BJ (cell line): Measurements from ENCODE around the gene DPP10. TPM values are rescaled to one million over a fixed set of nuclear protein-coding genes. Genes with fewer than 3 reads are reported as not detected.
"Not testable (repeated sequence)": the region's sequence is repeated elsewhere in the genome, so short reads cannot be mapped to it uniquely, and the experiment has no call there.

Experiments
- CTCF ChIA-PET: fragments of 350-600 bp; formaldehyde crosslinking; extraction: SDS; loops from one replicate; lab custom pipeline; 2021; ENCODE audit warnings: antibody characterized with exemption, inconsistent platforms; lab: Yijun Ruan, JAX
- POLR2A ChIA-PET: fragments of 300-600 bp; sonication (Branson Sonifier 250); formaldehyde crosslinking; extraction: SDS; loops from one replicate; lab custom pipeline; 2021; ENCODE audit warnings: antibody characterized with exemption; lab: Charles Lee
- DNase-seq: peaks from one replicate; pipeline ENCODE4 v3.0.0-alpha.2; 2011; ENCODE audit warnings: low read depth
- H3K27me3 ChIP-seq: 2 replicates; pipeline ENCODE4 v1.6.0; 2011; ENCODE audit warnings: low read length; ENCODE audit not compliant: control insufficient read depth, insufficient read depth
- H3K36me3 ChIP-seq: 2 replicates; pipeline ENCODE4 v1.5.1; 2011; ENCODE audit warnings: low read length; ENCODE audit not compliant: control insufficient read depth, insufficient read depth
- H3K4me3 ChIP-seq: 2 replicates; pipeline ENCODE4 v1.5.1; 2011; ENCODE audit warnings: low read depth, mild to moderate bottlenecking, control low read depth, low read length
- CTCF ChIP-seq: IDR thresholded peaks from 2 replicates; pipeline ENCODE4 v1.5.1; 2011; ENCODE audit warnings: low read depth, mild to moderate bottlenecking, control low read depth, inconsistent platforms, low read length, moderate library complexity; ENCODE audit not compliant: insufficient read depth
- polyA plus RNA-seq: library from polyadenylated mRNA; depleted of rRNA; stranded (reverse); fragments of >200 nt; gene quantifications from 2 replicates; pipeline ENCODE4 v1.2.3, GENCODE V29; 2011

Gene DPP10
- polyA plus RNA-seq, 1 experiment = not detected

- no peaks in the 10 kb centered on the region for H3K27me3 ChIP-seq
- H3K36me3 ChIP-seq = no peaks in the 10 kb centered on the region
- no peak overlapping the region for H3K4me3 ChIP-seq
- ChIA-PET CTCF (no interaction called here), POLR2A (no interaction called here)
- no peak for TF ChIP-seq CTCF
- DNase-seq = no peak
Observed at GRCh38 chr2:115412501-115412900, 970.1 kb downstream of the DPP10 start.

GRCh38 chr2:115413791-115414190, 971.4 kb downstream of the DPP10 start:
- DNase-seq = no peak
- H3K36me3 ChIP-seq = no peaks in the 10 kb centered on the region
- H3K27me3 ChIP-seq = no peaks in the 10 kb centered on the region
- POLR2A ChIA-PET = no interaction called here
- CTCF ChIA-PET = no interaction called here
- H3K4me3 ChIP-seq = no peak overlapping the region
- no peak for TF ChIP-seq CTCF

- CTCF ChIA-PET = no interaction called here
- H3K36me3 ChIP-seq = no peaks in the 10 kb centered on the region
Observed at GRCh38 chr2:115414466-115414865, 972.0 kb downstream of the DPP10 start.

GRCh38 chr2:115422004-115422634, 979.7 kb downstream of the DPP10 start:
- Histone ChIP-seq H3K36me3 (no peaks in the 10 kb centered on the region), H3K27me3 (no peaks in the 10 kb centered on the region), H3K4me3 (no peak overlapping the region)
- no peak for DNase-seq
- POLR2A ChIA-PET = no interaction called here
- CTCF ChIA-PET = no interaction called here
- no peak for TF ChIP-seq CTCF

More at GRCh38 chr2:115414466-115414865, 972.0 kb downstream of the DPP10 start:
- TF ChIP-seq CTCF = no peak
- Histone ChIP-seq H3K4me3 (no peak overlapping the region), H3K27me3 (no peaks in the 10 kb centered on the region)
- POLR2A ChIA-PET = no interaction called here
- no peak for DNase-seq

GRCh38 chr2:115427436-115427835, 985.0 kb downstream of the DPP10 start:
- Histone ChIP-seq H3K4me3 (no peak overlapping the region), H3K27me3 (no peaks in the 10 kb centered on the region), H3K36me3 (no peaks in the 10 kb centered on the region)
- CTCF ChIA-PET = no interaction called here
- no peak for DNase-seq
- POLR2A ChIA-PET = no interaction called here
- no peak for TF ChIP-seq CTCF

GRCh38 chr2:115440746-115441145, 998.3 kb downstream of the DPP10 start:
- H3K4me3 ChIP-seq, H3K27me3 ChIP-seq, CTCF ChIA-PET, DNase-seq, POLR2A ChIA-PET, H3K36me3 ChIP-seq: not testable (repeated sequence)
